Transverse colon (tissue), 4 donors: ENCODE data around the gene GLCE. TPM values are rescaled to one million over a fixed set of nuclear protein-coding genes. Genes with fewer than 3 reads are reported as not detected.

Experiments used
- DNase-seq: peaks from one replicate; pipeline ENCODE4 v3.0.0-alpha.2; 2019
- H3K27ac ChIP-seq, 4 donors: fragments of 200-600 bp; sonication (generic); 2 replicates each; pipeline ENCODE4 v1.5.1; 2016 to 2018; ENCODE audit warnings: inconsistent platforms in 4 of 4
- H3K27me3 ChIP-seq: fragments of 200-600 bp; sonication (generic); 2 replicates; pipeline ENCODE4 v1.5.1; 2017; ENCODE audit warnings: inconsistent platforms
- H3K36me3 ChIP-seq, 4 donors: fragments of 200-600 bp; sonication (generic); 2 replicates each; pipeline ENCODE4 v1.5.1; 2017 to 2019; ENCODE audit warnings: inconsistent platforms in 4 of 4
- H3K4me1 ChIP-seq, 4 donors: fragments of 200-600 bp; sonication (generic); 2 replicates each; pipeline ENCODE4 v1.5.1; 2017 to 2020; ENCODE audit warnings: inconsistent platforms in 4 of 4
- H3K4me3 ChIP-seq, 4 donors: fragments of 200-600 bp; sonication (generic); 1 replicate in 1 of 4; 2 replicates in 3 of 4; pipeline versions ENCODE4 v1.5.1 to v1.6.1; 2017 to 2019; ENCODE audit warnings: inconsistent platforms in 4 of 4
- H3K9me3 ChIP-seq, 2 donors: fragments of 200-600 bp; sonication (generic); 2 replicates each; pipeline ENCODE4 v1.5.1; 2017 to 2019; ENCODE audit warnings: inconsistent platforms in 2 of 2
- EP300 ChIP-seq: sonication (generic); formaldehyde crosslinking; IDR thresholded peaks from one replicate; pipeline ENCODE4 v1.6.1; 2017; ENCODE audit warnings: antibody characterized with exemption, low read depth
- POLR2A ChIP-seq: fragments of 450-650 bp; IDR thresholded peaks from one replicate; pipeline ENCODE4 v1.6.1; 2016; ENCODE audit warnings: antibody characterized with exemption, mild to moderate bottlenecking, moderate library complexity
- POLR2AphosphoS5 ChIP-seq, 3 donors: sonication (generic); formaldehyde crosslinking; IDR thresholded peaks; one replicate each; pipeline ENCODE4 v1.6.1; 2016; ENCODE audit warnings: antibody characterized with exemption in 3 of 3
- WGBS, 2 donors: methylation state at CpG; one replicate each; pipeline ENCODE4 v1.1.5; 2018; ENCODE audit warnings: low coverage in 1 of 2; 5-methylcytosine and 5-hydroxymethylcytosine counted together
- in situ Hi-C, 4 donors: fragments of 200-750 bp; cut with MboI; loops; one replicate each; pipeline versions ENCODE4 v1.15.0 to v1.15.1; 2017; ENCODE audit warnings: low sequenced_read_pairs in 3 of 4, low pct_ligation_motif_present in 1 of 4, low pct_unique_long_range_greater_than_20kb in 1 of 4
- intact Hi-C: fragments of 100-400 bp; cut with DNase I; formaldehyde crosslinking; loops from one replicate; pipeline ENCODE4 v1.15.1; 2023; ENCODE audit warnings: low total_unique reads
- total RNA-seq, 4 donors: library from RNA; depleted of rRNA; stranded (reverse); fragments of >200 nt; gene quantifications; one replicate each; pipeline ENCODE4 v1.1.0, GENCODE V29; 2016
- TF ChIP-seq, protein P1 (sequence below), 5 experiments: fragments of 200-600 bp in 3 of 5; fragments of 450-650 bp in 2 of 5; sonication (generic) in 3 of 5; IDR thresholded peaks; 1 replicate in 2 of 5; 2 replicates in 3 of 5; pipeline ENCODE4 v1.5.1; 2016 to 2017; ENCODE audit warnings: antibody characterized with exemption in 5 of 5, inconsistent platforms in 3 of 5, mild to moderate bottlenecking in 2 of 5, moderate library complexity in 1 of 5

GLCE gene
- total RNA-seq, 4 donors from 2014 or later: 7.9 to 38.1 (median 25.4) TPM

DNA sequence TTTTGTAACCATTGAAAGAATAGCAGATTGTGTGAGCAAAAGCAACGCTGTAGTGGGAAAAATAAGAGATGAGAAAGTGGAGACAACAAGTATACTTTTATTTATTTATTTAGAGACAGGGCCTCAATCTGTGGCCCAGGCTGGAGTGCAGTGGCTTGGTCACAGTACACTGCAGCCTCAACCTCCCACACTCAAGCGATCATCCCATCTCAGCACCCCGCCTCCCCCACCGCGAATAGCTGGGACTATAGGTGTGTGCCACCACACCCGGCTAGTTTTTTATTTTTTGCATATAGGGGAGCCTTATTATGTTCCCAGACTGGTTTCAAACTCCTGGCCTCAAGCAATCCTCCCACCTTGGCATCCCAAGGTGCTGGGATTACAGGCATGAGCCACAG, 1.6 kb upstream of the GLCE start:
- no peak overlapping the region for H3K27ac ChIP-seq
- H3K9me3 ChIP-seq: no peaks in the 10 kb centered on the region
- H3K4me1 ChIP-seq: peaks cover 0 to 22% (median 12%) of the 10 kb centered on the region in 4 donors
- H3K36me3 ChIP-seq: no peaks in the 10 kb centered on the region
- DNase-seq: no peak
- H3K4me3 ChIP-seq: no peak overlapping the region
- in situ Hi-C loops (no loop called here), intact Hi-C loops (no loop called here)
- TF ChIP-seq, protein P1, sequence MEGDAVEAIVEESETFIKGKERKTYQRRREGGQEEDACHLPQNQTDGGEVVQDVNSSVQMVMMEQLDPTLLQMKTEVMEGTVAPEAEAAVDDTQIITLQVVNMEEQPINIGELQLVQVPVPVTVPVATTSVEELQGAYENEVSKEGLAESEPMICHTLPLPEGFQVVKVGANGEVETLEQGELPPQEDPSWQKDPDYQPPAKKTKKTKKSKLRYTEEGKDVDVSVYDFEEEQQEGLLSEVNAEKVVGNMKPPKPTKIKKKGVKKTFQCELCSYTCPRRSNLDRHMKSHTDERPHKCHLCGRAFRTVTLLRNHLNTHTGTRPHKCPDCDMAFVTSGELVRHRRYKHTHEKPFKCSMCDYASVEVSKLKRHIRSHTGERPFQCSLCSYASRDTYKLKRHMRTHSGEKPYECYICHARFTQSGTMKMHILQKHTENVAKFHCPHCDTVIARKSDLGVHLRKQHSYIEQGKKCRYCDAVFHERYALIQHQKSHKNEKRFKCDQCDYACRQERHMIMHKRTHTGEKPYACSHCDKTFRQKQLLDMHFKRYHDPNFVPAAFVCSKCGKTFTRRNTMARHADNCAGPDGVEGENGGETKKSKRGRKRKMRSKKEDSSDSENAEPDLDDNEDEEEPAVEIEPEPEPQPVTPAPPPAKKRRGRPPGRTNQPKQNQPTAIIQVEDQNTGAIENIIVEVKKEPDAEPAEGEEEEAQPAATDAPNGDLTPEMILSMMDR (IDR thresholded peaks at IDR 0.05): no peak
- TF ChIP-seq POLR2A (no peak), POLR2AphosphoS5 (IDR thresholded peaks at IDR 0.05) (no peak), EP300 (no peak)
- no peaks in the 10 kb centered on the region for H3K27me3 ChIP-seq
- WGBS, 2 donors: 95 to 100% methylated on average over 1 to 6 of the region's 6 CpGs

DNA sequence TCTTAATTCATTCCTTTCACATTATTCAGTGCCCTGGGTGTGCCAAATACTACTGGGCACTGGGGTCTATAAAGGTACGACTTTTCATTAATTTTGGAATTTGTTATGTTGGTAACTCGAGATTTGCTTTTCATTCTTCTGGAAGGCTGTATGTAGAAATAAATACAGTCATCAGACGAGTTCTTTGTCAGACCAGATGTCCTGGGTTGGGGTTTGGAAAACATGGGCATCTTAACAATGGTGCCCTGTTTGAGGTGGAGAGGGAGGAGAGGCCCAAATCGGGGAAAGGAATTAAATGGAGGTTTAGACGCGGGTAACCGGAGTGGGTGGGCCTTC, 662 bp upstream of the GLCE start:
- Histone ChIP-seq H3K4me3 (peak overlapping the region; percentile 23 to 96 (median 96)), H3K36me3 (no peaks in the 10 kb centered on the region), H3K27ac (peak overlapping the region; percentile 87 to 95 (median 94)), H3K9me3 (no peaks in the 10 kb centered on the region), H3K4me1 (peaks cover 0 to 27% (median 13%) of the 10 kb centered on the region in 4 donors), H3K27me3 (no peaks in the 10 kb centered on the region)
- 16 to 20% methylated on average over 7 of the region's 7 CpGs for WGBS, 2 donors
- intact Hi-C loops (no loop called here), in situ Hi-C loops (no loop called here)
- TF ChIP-seq, protein P1 (IDR thresholded peaks at IDR 0.05): no peak
- TF ChIP-seq POLR2A (no peak), EP300 (no peak), POLR2AphosphoS5 (IDR thresholded peaks at IDR 0.05) (no peak)
- no peak for DNase-seq

DNA sequence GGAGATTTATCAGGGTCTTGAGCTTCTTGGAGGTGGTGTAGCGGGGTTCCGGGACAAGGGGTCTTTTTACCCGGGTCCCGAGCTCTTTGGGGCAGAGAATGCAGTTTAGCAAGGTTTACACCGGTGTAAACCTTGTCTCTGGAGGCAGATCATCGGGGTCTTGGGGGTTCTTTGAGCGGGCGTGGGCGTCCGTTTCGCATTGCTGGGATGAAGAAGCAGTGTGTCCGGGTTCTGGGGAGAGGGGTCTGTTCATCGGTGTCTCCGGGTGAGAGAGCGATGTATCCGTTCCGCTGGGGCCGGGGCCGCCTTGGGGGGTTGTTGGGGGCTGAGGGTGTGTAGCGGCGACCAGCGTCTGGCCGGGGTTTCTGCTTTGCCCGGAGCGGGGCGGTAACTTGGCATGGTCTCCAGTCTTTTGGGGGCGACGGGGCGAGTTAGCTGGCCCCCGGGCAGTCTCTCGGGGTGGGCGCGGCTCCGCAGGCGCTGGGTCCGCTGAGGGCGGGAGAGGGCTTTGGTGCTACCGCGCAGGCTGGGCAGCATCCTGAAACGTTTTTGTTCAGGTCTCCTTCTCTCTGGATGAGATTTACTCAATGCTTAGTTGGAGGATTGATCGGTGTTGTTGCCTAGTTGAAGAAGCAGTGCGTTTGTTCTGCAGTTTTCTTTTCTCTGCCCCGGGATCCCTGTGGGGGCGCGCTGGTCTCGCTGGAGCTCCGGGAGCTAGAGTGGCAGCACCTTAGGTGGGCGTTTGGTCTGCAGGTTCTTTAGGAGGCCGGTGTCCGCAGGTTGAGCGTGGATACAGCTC, 843 bp downstream of the GLCE start:
- Histone ChIP-seq H3K4me1 (peaks cover 0 to 42% (median 15%) of the 10 kb centered on the region in 4 donors), H3K36me3 (no peaks in the 10 kb centered on the region), H3K27me3 (no peaks in the 10 kb centered on the region), H3K9me3 (no peaks in the 10 kb centered on the region), H3K27ac (peak overlapping the region; percentile 87 to 95 (median 94)), H3K4me3 (peak overlapping the region; percentile 47 to 96 (median 96))
- DNase-seq: peak; percentile 51
- intact Hi-C loops: no loop called here
- 1% methylated on average over 51 of the region's 51 CpGs; no CpG with 5 or more reads in 1 of the 2 donors for WGBS, 2 donors
- in situ Hi-C loops: no loop called here
- TF ChIP-seq POLR2A: no peak
- TF ChIP-seq, protein P1 (IDR thresholded peaks at IDR 0.05): no peak
- TF ChIP-seq EP300: no peak
- TF ChIP-seq POLR2AphosphoS5 (IDR thresholded peaks at IDR 0.05): no peak

DNA sequence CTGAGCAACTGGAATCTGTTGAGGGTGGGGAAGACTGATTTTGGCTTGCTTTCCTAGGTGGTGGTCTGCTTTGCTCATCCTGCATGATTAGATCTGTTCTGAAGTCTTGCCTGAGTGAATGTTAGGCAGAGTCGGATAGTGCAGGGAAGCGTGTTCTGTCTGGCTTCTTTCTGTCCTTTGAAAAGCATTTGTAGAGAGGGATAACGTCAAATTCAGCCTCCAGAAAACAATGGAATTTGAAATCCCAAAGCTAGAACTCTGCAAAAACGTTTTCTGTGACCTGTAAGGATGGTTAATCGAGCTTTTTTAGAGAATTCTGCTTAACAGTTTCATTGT, 1.4 kb downstream of the GLCE start:
- Histone ChIP-seq H3K36me3 (no peaks in the 10 kb centered on the region), H3K4me1 (peaks cover 0 to 42% (median 15%) of the 10 kb centered on the region in 4 donors), H3K9me3 (no peaks in the 10 kb centered on the region), H3K27me3 (no peaks in the 10 kb centered on the region), H3K4me3 (peak overlapping the region; percentile 47 to 96 (median 96)), H3K27ac (peak overlapping the region; percentile 87 to 95 (median 94))
- intact Hi-C loops: no loop called here
- 3 to 22% methylated on average over 5 of the region's 5 CpGs for WGBS, 2 donors
- in situ Hi-C loops: no loop called here
- no peak for DNase-seq
- no peak for TF ChIP-seq POLR2AphosphoS5 (IDR thresholded peaks at IDR 0.05)
- no peak for TF ChIP-seq EP300
- TF ChIP-seq, protein P1 (IDR thresholded peaks at IDR 0.05): no peak
- TF ChIP-seq POLR2A: no peak
